ENCODE results near the gene CTTN. TPM values are rescaled to one million over a fixed set of nuclear protein-coding genes. Genes with fewer than 3 reads are reported as not detected.

CTTN gene
- total RNA-seq, 1 donor from 2014 or later = 239 TPM

GRCh38 chr11:70397336-70397982 lies 870 bp upstream of the CTTN start:
- H3K4me3 Mint-ChIP-seq (ENCODE audit: low read depth) = peak overlapping the region; percentile 84
- H3K9me3 Mint-ChIP-seq (ENCODE audit: low read depth) = no peaks in the 10 kb centered on the region
- H3K4me1 Mint-ChIP-seq (ENCODE audit: low read depth) = peaks cover 14% of the 10 kb centered on the region
- H3K36me3 Mint-ChIP-seq (ENCODE audit: insufficient read depth) = peaks cover 2% of the 10 kb centered on the region
- TF ChIP-seq CTCF (IDR thresholded peaks at IDR 0.05; ENCODE audit: unreplicated experiment) = no peak
- no peak for DNase-seq (ENCODE audit: low spot score, unreplicated experiment)
- peak overlapping the region; percentile 84 for H3K27ac Mint-ChIP-seq
- no peaks in the 10 kb centered on the region for H3K27me3 Mint-ChIP-seq

GRCh38 chr11:70398834-70399680 lies 728 bp downstream of the CTTN start:
- Mint-ChIP-seq H3K27me3 (no peaks in the 10 kb centered on the region), H3K4me3 (ENCODE audit: low read depth) (peak overlapping the region; percentile 80), H3K27ac (peak overlapping the region; percentile 71), H3K4me1 (ENCODE audit: low read depth) (peaks cover 15% of the 10 kb centered on the region), H3K9me3 (ENCODE audit: low read depth) (no peaks in the 10 kb centered on the region), H3K36me3 (ENCODE audit: insufficient read depth) (no peaks in the 10 kb centered on the region)
- no peak for DNase-seq (ENCODE audit: low spot score, unreplicated experiment)
- TF ChIP-seq CTCF (IDR thresholded peaks at IDR 0.05; ENCODE audit: unreplicated experiment) = no peak

GRCh38 chr11:70399681-70400112 lies 1.4 kb downstream of the CTTN start:
- H3K36me3 Mint-ChIP-seq (ENCODE audit: insufficient read depth) = no peaks in the 10 kb centered on the region
- peak overlapping the region; percentile 88 for H3K27ac Mint-ChIP-seq
- no peak for DNase-seq (ENCODE audit: low spot score, unreplicated experiment)

GRCh38 chr11:70400643-70401042 lies 2.3 kb downstream of the CTTN start:
- peak overlapping the region; percentile 80 for H3K4me3 Mint-ChIP-seq (ENCODE audit: low read depth)
- peaks cover 15% of the 10 kb centered on the region for H3K4me1 Mint-ChIP-seq (ENCODE audit: low read depth)
- no peaks in the 10 kb centered on the region for H3K27me3 Mint-ChIP-seq
- H3K9me3 Mint-ChIP-seq (ENCODE audit: low read depth) = no peaks in the 10 kb centered on the region
- peaks cover 3% of the 10 kb centered on the region for H3K36me3 Mint-ChIP-seq (ENCODE audit: insufficient read depth)
- no peak for DNase-seq (ENCODE audit: low spot score, unreplicated experiment)
- no peak overlapping the region for H3K27ac Mint-ChIP-seq
- TF ChIP-seq CTCF (IDR thresholded peaks at IDR 0.05; ENCODE audit: unreplicated experiment) = no peak

More at GRCh38 chr11:70399681-70400112, 1.4 kb downstream of the CTTN start:
- H3K9me3 Mint-ChIP-seq (ENCODE audit: low read depth) = no peaks in the 10 kb centered on the region
- peak overlapping the region; percentile 80 for H3K4me3 Mint-ChIP-seq (ENCODE audit: low read depth)
- TF ChIP-seq CTCF (IDR thresholded peaks at IDR 0.05; ENCODE audit: unreplicated experiment) = no peak
- H3K27me3 Mint-ChIP-seq = no peaks in the 10 kb centered on the region
- peaks cover 15% of the 10 kb centered on the region for H3K4me1 Mint-ChIP-seq (ENCODE audit: low read depth)

GRCh38 chr11:70402016-70402415 lies 3.7 kb downstream of the CTTN start:
- H3K9me3 Mint-ChIP-seq (ENCODE audit: low read depth) = no peaks in the 10 kb centered on the region

More at GRCh38 chr11:70402016-70402415, 3.7 kb downstream of the CTTN start:
- Mint-ChIP-seq H3K4me3 (ENCODE audit: low read depth) (no peak overlapping the region), H3K4me1 (ENCODE audit: low read depth) (peaks cover 15% of the 10 kb centered on the region), H3K27me3 (no peaks in the 10 kb centered on the region), H3K27ac (peak overlapping the region; percentile 50), H3K36me3 (ENCODE audit: insufficient read depth) (peaks cover 3% of the 10 kb centered on the region)
- TF ChIP-seq CTCF (IDR thresholded peaks at IDR 0.05; ENCODE audit: unreplicated experiment) = no peak
- no peak for DNase-seq (ENCODE audit: low spot score, unreplicated experiment)

Measured in progenitor cell of endocrine pancreas (in vitro differentiated cells).